ENCODE data around the gene ZNF500.

DNA sequence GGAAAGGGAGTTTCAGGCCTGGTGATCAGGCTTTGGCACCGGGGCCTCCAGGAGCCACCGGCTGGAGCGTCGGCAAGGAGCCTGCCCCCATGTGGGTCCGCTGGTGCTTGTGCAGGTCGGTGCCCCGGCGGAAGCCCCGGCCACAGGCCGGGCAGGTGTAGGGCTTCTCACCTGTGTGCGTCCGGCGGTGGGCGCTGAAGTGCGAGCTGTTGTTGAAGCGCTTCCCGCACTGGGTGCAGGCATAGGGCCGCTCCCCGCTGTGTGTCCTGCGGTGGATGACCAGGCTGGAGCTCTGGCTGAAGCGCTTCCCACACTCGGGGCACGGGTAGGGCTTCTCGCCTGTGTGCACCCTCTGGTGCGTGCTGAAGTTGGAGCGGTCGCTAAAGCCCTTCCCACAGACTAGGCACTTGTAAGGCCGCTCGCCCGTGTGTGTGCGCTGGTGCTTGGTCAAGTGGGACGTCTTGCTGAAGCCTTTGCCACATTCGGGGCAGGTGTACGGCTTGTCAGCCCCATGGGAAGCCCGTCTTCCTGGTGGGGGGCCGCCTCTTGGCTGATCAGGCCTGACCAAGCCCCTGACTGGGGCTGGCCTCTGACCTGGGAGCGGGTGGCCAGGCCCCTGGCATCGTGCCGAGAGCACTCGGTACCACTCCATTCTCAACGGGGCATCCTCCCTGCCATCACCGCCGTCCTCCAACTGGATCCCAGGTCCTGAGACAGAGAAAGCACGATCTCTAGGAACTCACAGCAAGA is 14.4 kb downstream of the ZNF500 start:
- TF ChIP-seq, protein P1, sequence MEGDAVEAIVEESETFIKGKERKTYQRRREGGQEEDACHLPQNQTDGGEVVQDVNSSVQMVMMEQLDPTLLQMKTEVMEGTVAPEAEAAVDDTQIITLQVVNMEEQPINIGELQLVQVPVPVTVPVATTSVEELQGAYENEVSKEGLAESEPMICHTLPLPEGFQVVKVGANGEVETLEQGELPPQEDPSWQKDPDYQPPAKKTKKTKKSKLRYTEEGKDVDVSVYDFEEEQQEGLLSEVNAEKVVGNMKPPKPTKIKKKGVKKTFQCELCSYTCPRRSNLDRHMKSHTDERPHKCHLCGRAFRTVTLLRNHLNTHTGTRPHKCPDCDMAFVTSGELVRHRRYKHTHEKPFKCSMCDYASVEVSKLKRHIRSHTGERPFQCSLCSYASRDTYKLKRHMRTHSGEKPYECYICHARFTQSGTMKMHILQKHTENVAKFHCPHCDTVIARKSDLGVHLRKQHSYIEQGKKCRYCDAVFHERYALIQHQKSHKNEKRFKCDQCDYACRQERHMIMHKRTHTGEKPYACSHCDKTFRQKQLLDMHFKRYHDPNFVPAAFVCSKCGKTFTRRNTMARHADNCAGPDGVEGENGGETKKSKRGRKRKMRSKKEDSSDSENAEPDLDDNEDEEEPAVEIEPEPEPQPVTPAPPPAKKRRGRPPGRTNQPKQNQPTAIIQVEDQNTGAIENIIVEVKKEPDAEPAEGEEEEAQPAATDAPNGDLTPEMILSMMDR (conservative IDR thresholded peaks at IDR 0.05) = no peak
- no peak for TF ChIP-seq ZFX (IDR thresholded peaks at IDR 0.05)
